SK-N-DZ (cell line): Measurements from ENCODE around the gene RHOT2.
"Not testable (repeated sequence)": the region's sequence is repeated elsewhere in the genome, so short reads cannot be mapped to it uniquely, and the experiment has no call there.

Experiments
- DNase-seq: peaks from one replicate; pipeline ENCODE4 v3.0.0-alpha.2; 2015; ENCODE audit warnings: low spot score

RHOT2 gene

GRCh38 chr16:680967-681745 is 13.2 kb downstream of the RHOT2 start:
- DNase-seq: no peak

DNA sequence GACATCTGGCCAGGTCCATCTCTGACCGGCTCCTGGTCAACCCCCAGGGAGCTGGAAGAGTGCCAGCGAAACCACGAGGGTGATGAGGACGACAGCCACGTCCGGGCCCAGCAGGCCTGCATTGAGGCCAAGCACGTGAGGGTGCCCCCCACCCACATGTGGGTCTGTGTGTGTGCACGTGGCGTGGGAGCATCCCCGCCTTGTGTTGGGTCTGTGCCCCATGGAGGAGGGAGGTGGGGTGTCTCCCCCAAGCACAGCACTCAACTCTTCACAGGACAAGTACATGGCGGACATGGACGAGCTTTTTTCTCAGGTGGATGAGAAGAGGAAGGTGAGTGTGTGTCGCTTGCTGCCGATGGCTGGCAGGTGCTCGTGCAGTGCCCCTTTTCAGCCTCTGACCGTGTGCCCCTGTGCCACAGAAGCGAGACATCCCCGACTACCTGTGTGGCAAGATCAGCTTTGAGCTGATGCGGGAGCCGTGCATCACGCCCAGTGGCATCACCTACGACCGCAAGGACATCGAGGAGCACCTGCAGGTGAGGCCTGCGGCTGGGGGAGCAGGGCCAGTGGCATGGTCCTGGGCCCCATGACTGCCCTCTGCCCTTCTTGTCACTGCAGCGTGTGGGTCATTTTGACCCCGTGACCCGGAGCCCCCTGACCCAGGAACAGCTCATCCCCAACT is 14.0 kb downstream of the RHOT2 start:
- no peak for DNase-seq

GRCh38 chr16:682493-683395 is 14.8 kb downstream of the RHOT2 start:
- DNase-seq: no peak

DNA sequence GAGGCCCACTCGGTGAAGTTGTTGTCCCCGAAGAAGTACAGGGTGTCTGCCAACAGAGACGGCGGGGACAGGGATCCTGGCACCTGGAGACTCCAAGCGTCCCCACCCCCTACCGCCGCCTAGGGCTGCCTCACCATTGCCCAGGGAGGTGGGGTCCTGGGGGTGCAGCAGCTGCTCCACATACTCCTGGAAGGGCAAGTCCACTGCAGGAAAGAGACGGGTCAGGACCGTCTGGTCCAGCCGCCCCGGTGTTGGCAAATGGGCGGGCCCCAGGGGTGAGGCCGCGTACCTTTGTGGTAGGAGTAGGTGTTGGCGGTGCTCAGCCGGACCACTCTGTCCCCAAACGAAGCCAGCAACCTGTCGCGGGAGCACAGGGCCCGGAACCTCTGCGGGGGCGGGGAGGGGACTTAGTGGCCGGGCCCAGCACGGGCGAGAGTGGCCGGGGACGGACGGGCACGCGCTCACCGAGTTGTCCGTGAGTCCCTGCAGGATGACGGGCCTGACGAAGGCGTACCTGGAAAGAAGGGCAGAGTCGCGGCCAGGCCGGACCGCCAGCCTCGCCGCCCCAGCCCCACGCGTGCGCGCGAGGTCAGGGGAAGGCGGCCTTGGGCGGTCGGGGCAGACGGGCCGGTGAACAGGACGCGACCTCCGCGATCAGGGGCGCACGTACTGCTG is 15.6 kb downstream of the RHOT2 start:
- DNase-seq: no peak

GRCh38 chr16:684071-684794 is 16.3 kb downstream of the RHOT2 start, which contains the start of gene JMJD8:
Gene JMJD8, minus strand, starts transcription at chr16:684334. Its CDS starts 15 bp downstream, at chr16:684319.
- peak; percentile 95 for DNase-seq

- no peak for DNase-seq
Measured at GRCh38 chr16:684961-685696, 17.2 kb downstream of the RHOT2 start.

DNA sequence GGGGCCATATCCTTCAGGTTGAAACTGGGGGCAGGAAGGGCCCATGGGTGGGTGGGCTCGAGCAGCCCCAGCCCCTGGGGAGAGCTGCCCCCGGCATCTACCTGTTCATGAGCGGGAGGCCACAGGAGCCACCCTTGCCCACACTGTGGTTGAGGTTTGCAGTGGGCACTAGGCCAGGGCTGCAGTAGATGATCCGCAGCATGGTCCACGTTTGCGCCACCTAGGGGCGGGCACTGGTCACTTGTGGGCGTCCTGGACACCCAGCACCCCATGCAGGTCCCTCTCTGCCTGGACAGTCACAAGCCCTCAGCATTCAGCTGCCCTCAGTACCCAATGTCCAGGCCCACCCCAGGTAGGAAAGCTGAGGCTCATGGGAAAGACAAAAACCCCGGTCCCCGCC is 18.0 kb downstream of the RHOT2 start:
- no peak for DNase-seq

GRCh38 chr16:686459-687260 is 18.7 kb downstream of the RHOT2 start:
- no peak for DNase-seq

DNA sequence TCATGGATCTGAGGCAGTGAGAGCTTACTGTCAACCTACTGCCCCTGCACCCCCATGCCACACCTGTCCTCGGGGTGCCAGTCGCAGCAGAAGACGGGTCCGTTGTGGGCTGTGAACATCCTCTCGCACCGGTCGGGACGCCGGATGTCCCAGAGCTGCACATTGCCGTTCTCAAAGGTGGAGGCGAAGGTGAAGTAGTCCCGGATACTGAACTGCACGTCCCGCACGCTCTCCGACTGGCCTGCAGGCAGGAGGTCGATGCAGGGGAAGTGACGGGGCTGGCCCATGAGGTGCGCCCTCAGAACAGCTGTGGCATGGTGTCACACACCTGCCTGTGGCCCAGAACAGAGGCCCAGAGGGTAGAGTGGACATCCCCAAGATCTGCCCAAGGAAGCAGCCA is 19.6 kb downstream of the RHOT2 start:
- DNase-seq: no peak

DNA sequence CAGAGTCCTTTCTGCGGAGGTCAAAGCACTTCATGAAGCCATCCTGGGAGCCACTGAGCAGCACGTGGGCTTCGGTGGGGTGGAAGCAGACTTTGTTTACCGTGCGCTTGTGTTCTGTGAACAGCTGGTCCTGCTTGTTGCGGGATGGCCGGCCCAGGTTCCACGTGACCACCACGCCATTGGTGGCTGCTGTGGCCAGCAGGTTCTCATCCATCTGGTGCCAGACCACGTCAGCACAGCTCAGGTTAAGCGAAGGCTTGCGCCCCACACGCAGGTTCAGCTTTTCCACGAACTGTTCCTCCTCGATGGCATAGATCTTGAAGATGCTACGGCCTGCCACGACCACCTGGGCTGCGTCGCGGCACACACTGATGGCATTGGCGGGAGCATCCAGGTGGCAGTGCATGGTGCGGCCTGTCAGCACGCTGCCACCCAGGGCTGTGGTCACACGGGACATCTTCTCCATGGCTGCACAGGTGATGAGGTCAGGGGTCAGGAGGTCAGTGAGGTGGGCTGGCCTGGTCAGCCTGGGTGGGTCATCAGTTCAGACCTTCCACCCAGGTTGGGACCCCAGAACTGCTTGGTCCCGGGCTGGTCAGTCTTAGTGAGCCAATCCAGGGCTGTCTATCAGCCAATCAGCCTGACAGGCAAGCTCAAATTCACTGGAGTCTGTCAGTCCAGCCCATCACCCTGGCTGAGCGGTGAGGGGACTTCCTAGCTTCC is 21.4 kb downstream of the RHOT2 start:
- no peak for DNase-seq

GRCh38 chr16:691242-691641 is 23.3 kb downstream of the RHOT2 start:
- DNase-seq: not testable (repeated sequence)

- no peak for DNase-seq
Measured at GRCh38 chr16:692356-693108, 24.6 kb downstream of the RHOT2 start.

DNA sequence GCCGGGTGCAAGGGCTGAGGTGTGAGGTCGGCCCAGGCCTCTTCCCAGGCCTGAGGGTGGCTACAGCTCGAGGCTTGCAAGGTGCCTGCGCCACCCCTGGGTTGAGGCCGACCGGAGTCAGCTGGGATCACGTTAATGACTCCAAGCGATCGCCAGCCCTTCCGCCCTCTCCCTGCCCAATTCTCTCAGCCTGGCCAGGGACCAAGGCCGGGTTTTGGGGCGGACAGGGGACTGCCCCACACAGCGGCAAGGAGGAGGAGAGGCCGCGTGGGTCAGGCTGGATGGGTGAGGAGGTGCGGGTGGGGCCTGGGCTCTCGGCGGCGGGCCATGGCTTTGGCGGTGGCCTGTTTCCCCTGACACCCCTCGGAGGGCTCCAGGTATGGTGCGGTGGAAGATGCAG is 25.4 kb downstream of the RHOT2 start:
- DNase-seq: no peak

- no peak for DNase-seq
Measured at GRCh38 chr16:693766-694165, 25.8 kb downstream of the RHOT2 start.

DNA sequence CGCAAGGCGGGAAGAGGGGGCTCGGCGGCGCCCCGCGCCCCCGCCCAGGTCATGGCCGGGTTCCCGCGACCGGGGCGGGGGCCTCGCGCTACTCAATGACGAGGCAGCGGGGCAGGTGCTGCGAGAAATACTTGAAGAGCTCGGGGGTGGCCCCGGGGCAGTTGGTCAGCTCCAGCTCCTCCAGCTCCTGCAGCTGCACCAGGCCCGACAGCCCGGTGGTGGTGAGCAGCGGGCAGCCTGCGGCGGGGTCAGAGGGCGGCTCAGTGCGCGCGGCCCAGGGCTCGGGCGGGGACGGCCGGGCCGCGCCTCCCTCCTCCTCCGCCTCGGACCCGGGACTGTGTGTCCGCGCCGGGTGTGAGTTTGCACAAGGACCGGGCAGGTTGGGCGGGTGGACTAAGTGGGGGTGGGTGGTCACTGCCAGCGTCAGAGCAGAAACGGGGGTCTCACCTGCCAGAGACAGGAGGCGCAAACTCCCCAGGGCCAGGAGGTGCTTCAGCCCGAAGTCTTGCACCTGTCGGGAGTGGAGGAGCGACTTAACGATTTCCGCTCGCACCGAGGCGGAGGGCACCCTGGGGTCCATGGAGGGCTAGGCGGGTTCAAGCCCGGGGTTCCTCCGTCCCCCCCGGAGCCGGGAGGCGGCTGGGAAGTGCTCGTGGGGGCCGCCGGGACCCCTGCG is 26.4 kb downstream of the RHOT2 start:
- DNase-seq: no peak

- DNase-seq: no peak
Measured at GRCh38 chr16:694863-695354, 27.0 kb downstream of the RHOT2 start.
